ENCODE data around the gene SLC7A8.

SLC7A8 gene

GRCh38 chr14:23174296-23175184 is 8.9 kb downstream of the SLC7A8 start (continued):
- peak; percentile 24; the same call in 1 of the 2 replicates for TF ChIP-seq ZNF600 (tag by site-specific recombination; IDR thresholded peaks at IDR 0.05)
- TF ChIP-seq ZNF488 (tag by site-specific recombination; IDR thresholded peaks at IDR 0.05), result no peak
- TF ChIP-seq ZNF585B (tag by site-specific recombination; IDR thresholded peaks at IDR 0.05), result no peak
- TF ChIP-seq ZNF571 (tag by site-specific recombination; IDR thresholded peaks at IDR 0.05), result no peak
- no peak for TF ChIP-seq ZNF175 (tag by site-specific recombination; IDR thresholded peaks at IDR 0.05)
- no peak for TF ChIP-seq SCRT2 (tag by site-specific recombination; IDR thresholded peaks at IDR 0.05)
- TF ChIP-seq ZNF629 (tag by site-specific recombination; IDR thresholded peaks at IDR 0.05), result 0 out of 2 replicates have a peak, but pooled peaks have one; percentile 16
- TF ChIP-seq ZNF114 (tag by site-specific recombination; IDR thresholded peaks at IDR 0.05), result no peak
- no peak for TF ChIP-seq KLF10 (tag by site-specific recombination; IDR thresholded peaks at IDR 0.05)
- TF ChIP-seq ZNF18 (tag by site-specific recombination; IDR thresholded peaks at IDR 0.05), result no peak
- TF ChIP-seq REPIN1 (tag by site-specific recombination; IDR thresholded peaks at IDR 0.05; ENCODE audit: low read depth), result no peak
- no peak for TF ChIP-seq ZNF16 (tag by site-specific recombination; IDR thresholded peaks at IDR 0.05; ENCODE audit: low read depth)
- no peak for TF ChIP-seq TRIM28 (IDR thresholded peaks at IDR 0.05; ENCODE audit: borderline replicate concordance, low read length)
- no peak for TF ChIP-seq ZNF280C (tag by site-specific recombination; IDR thresholded peaks at IDR 0.05)
- TF ChIP-seq SP7 (tag by site-specific recombination; IDR thresholded peaks at IDR 0.05), result no peak
- TF ChIP-seq PRDM4 (tag by site-specific recombination; IDR thresholded peaks at IDR 0.05), result 0 out of 2 replicates have a peak, but pooled peaks have one; percentile 27
- no peak for TF ChIP-seq GLI2 (tag by site-specific recombination; IDR thresholded peaks at IDR 0.05; ENCODE audit: borderline replicate concordance, low read depth)
- no peak for TF ChIP-seq ZFP3 (tag by site-specific recombination; IDR thresholded peaks at IDR 0.05; ENCODE audit: low read depth)
- no peak for TF ChIP-seq ZNF324 (tag by site-specific recombination; IDR thresholded peaks at IDR 0.05)

GRCh38 chr14:23173796-23174195 is 9.7 kb downstream of the SLC7A8 start:
- Histone ChIP-seq H3K4me1 (ENCODE audit: control insufficient read depth, insufficient read depth, low read length) (peaks cover 25% of the 10 kb centered on the region), H3K27ac (ENCODE audit: extremely low read depth, low read depth, low read length) (no peak overlapping the region), H3K36me3 (ENCODE audit: control insufficient read depth in 2 of 2, insufficient read depth in 1 of 2, low read length in 2 of 2) (no peaks in the 10 kb centered on the region), H3K9me3 (ENCODE audit: control insufficient read depth, insufficient read depth, low read depth, low read length) (no peaks in the 10 kb centered on the region), H3K4me3 (ENCODE audit: low read depth, low read length) (no peak overlapping the region)
- ChIA-PET POLR2A (no interaction called here), CTCF (interaction anchor here (0.6 to 10.0 kb wide), 5 partner anchors 10 to 363 kb away, joined by 3 to 68 read pairs (median 3); partner anchors contain the start of genes CEBPE and SLC7A8)
- TF ChIP-seq ZNF335 (tag by site-specific recombination; conservative IDR thresholded peaks at IDR 0.05) (no peak), GLIS1 (tag by site-specific recombination; IDR thresholded peaks at IDR 0.05) (peak; percentile 36)
